Mesendoderm (in vitro differentiated cells): ENCODE measurements around the gene NRXN3.

Experiments
- DNase-seq: peaks from one replicate; pipeline ENCODE4 v3.0.0; 2013
- H2AK5ac ChIP-seq: 2 replicates; pipeline ENCODE4 v1.6.1; 2013; ENCODE audit warnings: low read length, inconsistent platforms
- H2BK120ac ChIP-seq: 2 replicates; pipeline ENCODE4 v1.6.1; 2013; ENCODE audit warnings: low read depth, mild to moderate bottlenecking, low read length, moderate library complexity, mixed read lengths
- H2BK15ac ChIP-seq: replicated peaks from 2 replicates; pipeline ENCODE4 v1.6.1; 2013; ENCODE audit warnings: low read depth, mild to moderate bottlenecking, moderate library complexity
- H2BK5ac ChIP-seq: 2 replicates; pipeline ENCODE4 v1.6.1; 2013; ENCODE audit warnings: low read length, inconsistent platforms
- H3K18ac ChIP-seq: 2 replicates; pipeline ENCODE4 v1.6.1; 2013; ENCODE audit warnings: mild to moderate bottlenecking, low read length, mixed read lengths
- H3K23ac ChIP-seq: one replicate; pipeline ENCODE4 v1.6.1; 2013; ENCODE audit warnings: low read length
- H3K27ac ChIP-seq: 2 replicates; pipeline ENCODE4 v1.5.1; 2013; ENCODE audit warnings: low read depth, mild to moderate bottlenecking, inconsistent platforms, low read length, moderate library complexity
- H3K27me3 ChIP-seq: 2 replicates; pipeline ENCODE4 v1.6.1; 2013; ENCODE audit warnings: low read length, control low read depth, mild to moderate bottlenecking, inconsistent platforms; ENCODE audit not compliant: insufficient read depth, poor library complexity
- H3K36me3 ChIP-seq: 2 replicates; pipeline ENCODE4 v1.6.1; 2013; ENCODE audit warnings: low read length, inconsistent platforms; ENCODE audit not compliant: control insufficient read depth, insufficient read depth
- H3K4ac ChIP-seq: one replicate; pipeline ENCODE4 v1.6.1; 2013; ENCODE audit warnings: low read depth, mild to moderate bottlenecking, low read length, moderate library complexity
- H3K4me1 ChIP-seq: 2 replicates; pipeline ENCODE4 v1.6.1; 2013; ENCODE audit warnings: low read depth, low read length, inconsistent platforms; ENCODE audit not compliant: control insufficient read depth
- H3K4me2 ChIP-seq: 2 replicates; pipeline ENCODE4 v1.6.1; 2013; ENCODE audit warnings: low read length
- H3K4me3 ChIP-seq: 2 replicates; pipeline ENCODE4 v1.5.1; 2013; ENCODE audit warnings: mild to moderate bottlenecking, low read length
- H3K56ac ChIP-seq: one replicate; pipeline ENCODE4 v1.6.1; 2013; ENCODE audit warnings: low read length
- H3K79me1 ChIP-seq: 2 replicates; pipeline ENCODE4 v1.6.1; 2013; ENCODE audit warnings: low read length, inconsistent platforms
- H3K79me2 ChIP-seq: 2 replicates; pipeline ENCODE4 v1.6.1; 2013; ENCODE audit warnings: mild to moderate bottlenecking, low read length; ENCODE audit not compliant: control insufficient read depth, insufficient read depth
- H3K9ac ChIP-seq: 2 replicates; pipeline ENCODE4 v1.6.1; 2013; ENCODE audit warnings: low read length, inconsistent platforms
- H4K5ac ChIP-seq: one replicate; pipeline ENCODE4 v1.6.1; 2013; ENCODE audit warnings: low read length
- H4K8ac ChIP-seq: one replicate; pipeline ENCODE4 v1.6.1; 2013; ENCODE audit warnings: low read depth, mild to moderate bottlenecking, control low read depth, low read length, moderate library complexity
- WGBS: extraction: QIAGEN DNeasy Blood & Tissue Kit; methylation state at CpG from one replicate; pipeline ENCODE4 v1.1.7; 2013; ENCODE audit warnings: low lambda C conversion rate, missing lambda C conversion rate; ENCODE audit not compliant: insufficient coverage; ENCODE audit errors: extremely low coverage; 5-methylcytosine and 5-hydroxymethylcytosine counted together

The NRXN3 gene

DNA sequence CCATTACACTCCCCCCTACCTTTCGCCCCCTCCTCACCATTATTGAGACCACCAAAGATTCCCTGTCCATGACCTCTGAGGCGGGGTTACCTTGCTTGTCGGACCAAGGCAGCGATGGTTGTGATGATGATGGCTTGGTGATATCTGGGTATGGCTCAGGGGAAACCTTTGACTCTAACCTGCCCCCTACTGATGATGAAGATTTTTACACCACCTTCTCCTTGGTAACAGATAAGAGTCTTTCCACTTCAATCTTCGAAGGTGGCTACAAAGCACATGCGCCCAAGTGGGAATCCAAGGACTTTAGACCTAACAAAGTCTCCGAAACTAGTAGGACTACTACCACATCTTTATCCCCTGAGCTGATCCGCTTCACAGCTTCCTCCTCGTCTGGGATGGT is 1690.9 kb downstream of the NRXN3 start:
- H2BK5ac ChIP-seq = no peak overlapping the region

DNA sequence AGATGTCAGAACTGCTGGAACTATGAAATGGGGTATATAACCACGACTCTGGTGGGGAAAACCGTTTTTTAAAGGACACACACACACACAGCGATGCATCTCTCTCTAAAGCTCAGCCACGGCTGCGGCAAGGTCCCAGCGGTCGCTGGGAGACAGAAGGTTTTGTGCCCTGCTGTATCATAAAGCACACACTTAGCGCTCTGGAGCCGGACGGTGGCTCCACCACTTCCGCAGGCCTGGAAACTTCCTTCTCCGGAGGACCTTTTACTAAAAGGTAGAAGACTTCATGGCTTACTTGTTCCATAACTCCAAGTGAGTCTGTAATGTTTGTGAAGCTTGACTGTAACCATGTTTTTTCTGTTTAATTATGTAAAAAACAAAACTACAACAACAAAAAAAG is 1691.9 kb downstream of the NRXN3 start:
- Histone ChIP-seq H3K79me2 (no peaks in the 10 kb centered on the region), H2BK5ac (no peak overlapping the region), H3K4ac (no peak overlapping the region), H3K36me3 (no peaks in the 10 kb centered on the region), H3K27ac (no peak overlapping the region), H3K9ac (no peak overlapping the region), H4K5ac (no peak overlapping the region), H3K23ac (no peak overlapping the region), H3K4me2 (no peak overlapping the region), H3K4me1 (no peaks in the 10 kb centered on the region), H3K18ac (no peak overlapping the region), H3K4me3 (no peak overlapping the region), H3K56ac (no peak overlapping the region), H2BK15ac (no peak overlapping the region), H3K79me1 (no peaks in the 10 kb centered on the region), H3K27me3 (no peaks in the 10 kb centered on the region), H4K8ac (no peak overlapping the region), H2AK5ac (no peak overlapping the region), H2BK120ac (no peak overlapping the region)
- WGBS = no CpG with 5 or more reads among the region's 12 CpGs
- DNase-seq = no peak

More for the DNA sequence above, 1690.9 kb downstream of the NRXN3 start:
- no peak overlapping the region for H3K18ac ChIP-seq
- H2AK5ac ChIP-seq = no peak overlapping the region
- no peaks in the 10 kb centered on the region for H3K79me1 ChIP-seq
- H3K23ac ChIP-seq = no peak overlapping the region
- no peaks in the 10 kb centered on the region for H3K4me1 ChIP-seq
- H3K4me3 ChIP-seq = no peak overlapping the region
- H4K8ac ChIP-seq = no peak overlapping the region
- H2BK120ac ChIP-seq = no peak overlapping the region
- WGBS = no CpG with 5 or more reads among the region's 9 CpGs
- no peaks in the 10 kb centered on the region for H3K36me3 ChIP-seq
- no peak overlapping the region for H2BK15ac ChIP-seq
- no peak overlapping the region for H3K4ac ChIP-seq
- H4K5ac ChIP-seq = no peak overlapping the region
- H3K56ac ChIP-seq = no peak overlapping the region
- no peaks in the 10 kb centered on the region for H3K27me3 ChIP-seq
- no peak overlapping the region for H3K4me2 ChIP-seq
- H3K27ac ChIP-seq = no peak overlapping the region
- H3K79me2 ChIP-seq = no peaks in the 10 kb centered on the region
- H3K9ac ChIP-seq = no peak overlapping the region
- DNase-seq = peak; percentile 65

DNA sequence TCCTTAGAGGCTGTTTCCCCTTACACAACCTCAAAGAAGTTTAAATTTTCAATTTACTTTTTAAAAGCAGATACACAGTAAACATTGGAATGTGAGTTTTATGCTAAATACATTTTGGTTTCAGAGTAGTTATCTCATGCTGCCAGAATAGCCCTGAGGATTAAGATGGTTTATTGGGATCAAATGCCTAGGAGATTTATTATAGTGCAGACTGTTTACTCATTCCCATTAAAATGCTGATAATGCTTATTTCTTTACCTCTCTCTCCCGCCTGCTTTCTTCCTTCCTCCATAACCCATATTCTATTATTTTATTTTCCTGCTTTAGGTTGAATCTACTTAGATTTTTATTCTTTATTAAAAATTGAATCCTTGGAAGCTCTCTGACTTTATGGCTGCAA is 1701.0 kb downstream of the NRXN3 start:
- no peaks in the 10 kb centered on the region for H3K4me1 ChIP-seq
- H3K4me3 ChIP-seq = no peak overlapping the region
- no peak overlapping the region for H4K5ac ChIP-seq
- no peak overlapping the region for H2BK120ac ChIP-seq
- H3K79me1 ChIP-seq = no peaks in the 10 kb centered on the region
- H2AK5ac ChIP-seq = no peak overlapping the region
- no peak overlapping the region for H3K23ac ChIP-seq
- H3K4me2 ChIP-seq = no peak overlapping the region
- no peak overlapping the region for H3K4ac ChIP-seq
- no peak overlapping the region for H4K8ac ChIP-seq
- DNase-seq = no peak
- no peak overlapping the region for H3K56ac ChIP-seq
- no CpG with 5 or more reads among the region's 1 CpG for WGBS
- no peaks in the 10 kb centered on the region for H3K36me3 ChIP-seq
- no peaks in the 10 kb centered on the region for H3K79me2 ChIP-seq
- H3K27me3 ChIP-seq = peaks cover 4% of the 10 kb centered on the region
- no peak overlapping the region for H2BK5ac ChIP-seq
- H3K18ac ChIP-seq = no peak overlapping the region
- no peak overlapping the region for H3K27ac ChIP-seq
- H2BK15ac ChIP-seq = no peak overlapping the region
- no peak overlapping the region for H3K9ac ChIP-seq

DNA sequence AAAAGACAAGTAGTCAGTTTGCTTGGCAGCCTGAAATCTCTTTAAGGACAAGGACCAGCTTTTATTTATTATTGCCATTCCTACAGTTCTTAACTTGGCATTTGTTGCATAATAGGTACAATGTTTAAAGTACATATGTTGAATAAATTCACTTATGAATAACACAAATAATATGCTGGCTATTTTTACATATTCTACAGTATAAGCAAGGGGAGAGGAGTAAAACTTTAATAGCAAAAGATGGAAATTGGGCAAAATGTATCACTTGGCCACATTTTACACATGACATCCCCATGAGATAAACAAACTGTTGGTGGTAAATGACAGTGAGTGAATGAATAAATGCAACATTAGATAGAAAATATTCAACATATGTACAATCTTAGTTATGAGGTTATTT is 1708.1 kb downstream of the NRXN3 start:
- H3K36me3 ChIP-seq = no peaks in the 10 kb centered on the region
- no peak overlapping the region for H4K8ac ChIP-seq
- no peak overlapping the region for H4K5ac ChIP-seq
- H3K4ac ChIP-seq = no peak overlapping the region
- H3K79me2 ChIP-seq = no peaks in the 10 kb centered on the region
- H3K56ac ChIP-seq = no peak overlapping the region
- H3K4me1 ChIP-seq = no peaks in the 10 kb centered on the region
- no peaks in the 10 kb centered on the region for H3K79me1 ChIP-seq
- H3K23ac ChIP-seq = no peak overlapping the region
- H2BK5ac ChIP-seq = no peak overlapping the region
- no peak overlapping the region for H3K27ac ChIP-seq
- no peak overlapping the region for H3K9ac ChIP-seq
- no peak overlapping the region for H2BK15ac ChIP-seq
- H2AK5ac ChIP-seq = no peak overlapping the region
- no peak overlapping the region for H2BK120ac ChIP-seq
- DNase-seq = no peak
- H3K4me2 ChIP-seq = no peak overlapping the region
- peaks cover 4% of the 10 kb centered on the region for H3K27me3 ChIP-seq
- H3K4me3 ChIP-seq = no peak overlapping the region
- no peak overlapping the region for H3K18ac ChIP-seq

DNA sequence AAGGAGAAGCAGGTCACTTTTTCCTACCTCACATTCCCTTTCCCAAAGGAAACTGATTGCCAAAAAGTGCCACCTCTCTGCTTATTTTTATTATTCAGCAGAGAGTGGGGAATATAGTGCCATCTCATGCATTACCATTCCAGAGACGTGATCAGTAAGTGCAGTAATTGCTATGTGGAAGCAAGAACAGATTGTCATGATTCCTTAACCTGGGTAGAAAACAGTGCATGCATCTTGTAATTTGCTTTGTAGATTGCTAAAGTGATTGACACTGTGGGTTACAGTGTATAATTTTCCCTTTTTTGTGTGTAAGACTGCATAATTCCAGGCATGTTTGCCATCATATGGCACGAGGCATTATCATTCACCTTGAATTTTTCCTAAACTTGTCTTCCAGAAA is 1708.6 kb downstream of the NRXN3 start:
- H3K23ac ChIP-seq = no peak overlapping the region
- H2AK5ac ChIP-seq = no peak overlapping the region
- H3K79me2 ChIP-seq = no peaks in the 10 kb centered on the region
- H3K4me3 ChIP-seq = no peak overlapping the region
- no peak for DNase-seq
- H3K9ac ChIP-seq = no peak overlapping the region
- H3K27me3 ChIP-seq = peaks cover 4% of the 10 kb centered on the region
- H2BK120ac ChIP-seq = no peak overlapping the region
- no peak overlapping the region for H2BK5ac ChIP-seq
- H2BK15ac ChIP-seq = no peak overlapping the region
- no peaks in the 10 kb centered on the region for H3K4me1 ChIP-seq
- H3K36me3 ChIP-seq = no peaks in the 10 kb centered on the region
- no peak overlapping the region for H3K56ac ChIP-seq
- no peak overlapping the region for H4K5ac ChIP-seq
- no peak overlapping the region for H4K8ac ChIP-seq
- H3K4ac ChIP-seq = no peak overlapping the region
- H3K18ac ChIP-seq = no peak overlapping the region
- no peak overlapping the region for H3K4me2 ChIP-seq
- H3K27ac ChIP-seq = no peak overlapping the region
- no CpG with 5 or more reads among the region's 2 CpGs for WGBS
- no peaks in the 10 kb centered on the region for H3K79me1 ChIP-seq

DNA sequence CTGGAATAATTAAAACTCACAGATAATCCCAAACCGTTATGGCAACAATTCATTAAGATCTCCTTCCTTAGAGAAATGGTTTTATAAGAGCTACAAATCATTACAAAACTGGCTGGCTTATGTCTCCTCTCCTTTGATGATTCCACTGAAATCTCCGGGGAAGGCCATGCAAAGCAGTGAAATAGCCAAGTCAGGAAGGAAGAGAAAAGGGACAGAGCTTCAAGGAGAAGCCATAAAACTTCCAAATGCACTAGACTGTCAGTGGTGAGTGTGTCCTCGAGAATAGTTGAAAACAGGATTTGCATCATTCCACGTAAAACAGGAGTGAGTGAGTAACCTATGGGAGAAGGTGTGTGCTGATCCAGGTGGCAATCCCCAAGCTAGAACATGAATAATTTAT is 1711.1 kb downstream of the NRXN3 start:
- Histone ChIP-seq H3K56ac (no peak overlapping the region), H2BK120ac (no peak overlapping the region), H3K36me3 (no peaks in the 10 kb centered on the region), H2BK15ac (no peak overlapping the region), H3K4me2 (no peak overlapping the region), H3K4me3 (no peak overlapping the region), H3K4me1 (no peaks in the 10 kb centered on the region), H2AK5ac (no peak overlapping the region), H3K9ac (no peak overlapping the region), H3K18ac (no peak overlapping the region), H4K5ac (no peak overlapping the region), H3K79me1 (no peaks in the 10 kb centered on the region), H3K79me2 (no peaks in the 10 kb centered on the region), H3K23ac (no peak overlapping the region), H3K27me3 (no peaks in the 10 kb centered on the region), H3K27ac (no peak overlapping the region), H3K4ac (no peak overlapping the region), H2BK5ac (no peak overlapping the region), H4K8ac (no peak overlapping the region)
- DNase-seq = no peak
- WGBS = no CpG with 5 or more reads among the region's 4 CpGs
